ENCODE measurements around the gene OSBPL5. TPM values are rescaled to one million over a fixed set of nuclear protein-coding genes. Genes with fewer than 3 reads are reported as not detected.
A peak's percentile ranks its signal among the peaks of the same experiment; 100 is the strongest.

The OSBPL5 gene
- total and polyA plus RNA-seq, 2 donors from 2014 or later: 8.5 to 63.0 TPM

GRCh38 chr11:3087821-3088800, 77.0 kb downstream of the OSBPL5 start:
- intact Hi-C loops (cut with DNase I): no loop called here

DNA sequence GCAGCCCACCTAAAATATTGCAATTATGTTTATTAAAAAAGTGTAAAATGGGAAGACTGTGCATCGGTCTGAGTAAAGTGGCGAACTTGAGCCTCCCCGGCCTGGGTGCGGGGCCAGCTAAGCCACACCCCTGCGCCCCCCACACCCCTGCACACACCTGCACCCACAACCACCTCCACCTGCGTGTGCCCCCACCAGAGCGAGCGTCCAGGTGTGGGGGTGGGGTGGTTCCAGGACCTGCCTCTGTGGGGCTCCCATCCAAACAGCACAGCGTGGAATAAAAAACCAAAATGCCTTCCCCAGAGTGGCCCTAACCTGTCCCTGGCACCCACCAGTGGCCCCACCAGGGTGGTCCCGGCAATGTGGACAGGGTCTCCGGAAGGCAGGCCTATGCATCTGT, 77.7 kb downstream of the OSBPL5 start:
- H3K36me3 ChIP-seq (ENCODE audit: control insufficient read depth in 2 of 3, insufficient read depth in 3 of 3, low read length in 3 of 3): no peaks in the 10 kb centered on the region
- no peak overlapping the region for H3K9ac ChIP-seq (ENCODE audit: low read length in 3 of 3)
- H3K27ac ChIP-seq (ENCODE audit: low read depth in 2 of 2, low read length in 2 of 2): no peak overlapping the region
- DNase-seq: peak in 1 of 5 donors; percentile 60
- no peaks in the 10 kb centered on the region for H3K9me3 ChIP-seq (ENCODE audit: control insufficient read depth in 2 of 3, insufficient read depth in 1 of 3, low read length in 3 of 3)
- TF ChIP-seq, protein P1, sequence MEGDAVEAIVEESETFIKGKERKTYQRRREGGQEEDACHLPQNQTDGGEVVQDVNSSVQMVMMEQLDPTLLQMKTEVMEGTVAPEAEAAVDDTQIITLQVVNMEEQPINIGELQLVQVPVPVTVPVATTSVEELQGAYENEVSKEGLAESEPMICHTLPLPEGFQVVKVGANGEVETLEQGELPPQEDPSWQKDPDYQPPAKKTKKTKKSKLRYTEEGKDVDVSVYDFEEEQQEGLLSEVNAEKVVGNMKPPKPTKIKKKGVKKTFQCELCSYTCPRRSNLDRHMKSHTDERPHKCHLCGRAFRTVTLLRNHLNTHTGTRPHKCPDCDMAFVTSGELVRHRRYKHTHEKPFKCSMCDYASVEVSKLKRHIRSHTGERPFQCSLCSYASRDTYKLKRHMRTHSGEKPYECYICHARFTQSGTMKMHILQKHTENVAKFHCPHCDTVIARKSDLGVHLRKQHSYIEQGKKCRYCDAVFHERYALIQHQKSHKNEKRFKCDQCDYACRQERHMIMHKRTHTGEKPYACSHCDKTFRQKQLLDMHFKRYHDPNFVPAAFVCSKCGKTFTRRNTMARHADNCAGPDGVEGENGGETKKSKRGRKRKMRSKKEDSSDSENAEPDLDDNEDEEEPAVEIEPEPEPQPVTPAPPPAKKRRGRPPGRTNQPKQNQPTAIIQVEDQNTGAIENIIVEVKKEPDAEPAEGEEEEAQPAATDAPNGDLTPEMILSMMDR (IDR thresholded peaks at IDR 0.05; ENCODE audit: borderline replicate concordance, extremely low read depth, insufficient read depth): no peak
- FAIRE-seq: no peak
- intact Hi-C loops (cut with DNase I): no loop called here
- peaks cover 0 to 2% (median 0%) of the 10 kb centered on the region in 3 donors for H3K4me1 ChIP-seq (ENCODE audit: control insufficient read depth in 2 of 3, insufficient read depth in 2 of 3, low read depth in 1 of 3, low read length in 3 of 3)
- H3K4me3 ChIP-seq (ENCODE audit: low read length in 3 of 3): no peak overlapping the region
- no peaks in the 10 kb centered on the region for H3K27me3 ChIP-seq (ENCODE audit: control insufficient read depth, insufficient read depth, low read length)

More at GRCh38 chr11:3087821-3088800, 77.0 kb downstream of the OSBPL5 start:
- Histone ChIP-seq H3K4me1 (ENCODE audit: control insufficient read depth in 2 of 3, insufficient read depth in 2 of 3, low read depth in 1 of 3, low read length in 3 of 3) (peaks cover 0 to 2% (median 0%) of the 10 kb centered on the region in 3 donors), H3K4me3 (ENCODE audit: low read length in 3 of 3) (no peak overlapping the region), H3K9me3 (ENCODE audit: control insufficient read depth in 2 of 3, insufficient read depth in 1 of 3, low read length in 3 of 3) (no peaks in the 10 kb centered on the region), H3K27me3 (ENCODE audit: control insufficient read depth, insufficient read depth, low read length) (no peaks in the 10 kb centered on the region), H3K27ac (ENCODE audit: low read depth in 2 of 2, low read length in 2 of 2) (no peak overlapping the region), H3K9ac (ENCODE audit: low read length in 3 of 3) (no peak overlapping the region), H3K36me3 (ENCODE audit: control insufficient read depth in 2 of 3, insufficient read depth in 3 of 3, low read length in 3 of 3) (no peaks in the 10 kb centered on the region)
- DNase-seq (peak in 1 of 5 donors; percentile 75), FAIRE-seq (no peak)
- TF ChIP-seq, protein P1 (IDR thresholded peaks at IDR 0.05; ENCODE audit: borderline replicate concordance, extremely low read depth, insufficient read depth): no peak

DNA sequence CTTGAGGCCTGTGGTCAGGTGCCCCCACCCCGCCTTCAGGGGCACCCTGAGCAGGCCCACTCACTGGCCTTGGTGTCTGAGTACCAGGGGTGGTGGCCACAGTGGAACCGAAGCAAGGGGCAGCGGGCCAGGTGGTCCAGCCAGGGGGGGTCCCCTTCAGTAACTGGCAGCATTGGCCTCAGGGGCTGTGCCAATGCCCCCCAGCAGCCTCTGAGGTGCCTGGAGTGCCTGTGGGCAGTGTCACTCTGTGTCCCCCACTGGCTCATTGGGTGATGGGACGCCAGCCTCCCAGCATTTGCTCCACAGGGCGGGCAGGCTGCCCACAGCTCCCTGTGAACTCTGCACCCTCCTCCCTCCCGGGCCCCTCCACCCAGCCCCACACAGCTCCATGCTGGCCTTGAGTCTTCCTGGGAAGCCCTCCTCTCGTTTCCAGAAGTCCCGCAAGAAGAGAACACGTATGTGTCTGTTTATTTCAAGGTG, 78.4 kb downstream of the OSBPL5 start:
- Histone ChIP-seq H3K36me3 (ENCODE audit: control insufficient read depth in 2 of 3, insufficient read depth in 3 of 3, low read length in 3 of 3) (no peaks in the 10 kb centered on the region), H3K4me1 (ENCODE audit: control insufficient read depth in 2 of 3, insufficient read depth in 2 of 3, low read depth in 1 of 3, low read length in 3 of 3) (peaks cover 0 to 2% (median 0%) of the 10 kb centered on the region in 3 donors), H3K9ac (ENCODE audit: low read length in 3 of 3) (no peak overlapping the region), H3K27me3 (ENCODE audit: control insufficient read depth, insufficient read depth, low read length) (no peaks in the 10 kb centered on the region), H3K4me3 (ENCODE audit: low read length in 3 of 3) (no peak overlapping the region), H3K9me3 (ENCODE audit: control insufficient read depth in 2 of 3, insufficient read depth in 1 of 3, low read length in 3 of 3) (no peaks in the 10 kb centered on the region), H3K27ac (ENCODE audit: low read depth in 2 of 2, low read length in 2 of 2) (no peak overlapping the region)
- FAIRE-seq (no peak), DNase-seq (peak in 1 of 5 donors; percentile 70)
- TF ChIP-seq, protein P1 (IDR thresholded peaks at IDR 0.05; ENCODE audit: borderline replicate concordance, extremely low read depth, insufficient read depth): no peak
- intact Hi-C loops (cut with DNase I): no loop called here
